SK-N-SH treated with all-trans-retinoic acid at 6 μM for 48 hours (cell line): ENCODE results near the gene FAM161B.
A peak's percentile ranks its signal among the peaks of the same experiment; 100 is the strongest.

Source experiments
- ATAC-seq: fragments of 200-7000 bp; cut with Tn5 transposase; 3 replicates; pipeline ENCODE4 v1.9.1; 2020; ENCODE audit warnings: mild to moderate bottlenecking, moderate library complexity
- ARNTL ChIP-seq: fragments of 450-650 bp; formaldehyde crosslinking; IDR thresholded peaks from 2 replicates; pipeline ENCODE4 v1.5.0; 2020; ENCODE audit warnings: low read depth, mild to moderate bottlenecking, moderate library complexity, borderline replicate concordance
- CREB5 ChIP-seq: fragments of 250-450 bp; sonication (Bioruptor Pico); IDR thresholded peaks from 2 replicates; pipeline ENCODE4 v1.5.1; 2020; ENCODE audit warnings: low read depth, mild to moderate bottlenecking, moderate library complexity
- CSRNP3 ChIP-seq: fragments of 250-450 bp; sonication (Bioruptor Pico); IDR thresholded peaks from 2 replicates; pipeline ENCODE4 v1.5.1; 2021; ENCODE audit warnings: mild to moderate bottlenecking, moderate library complexity
- ISL1 ChIP-seq: fragments of 250-450 bp; sonication (Bioruptor Pico); IDR thresholded peaks from 2 replicates; pipeline ENCODE4 v2.1.2; 2022; ENCODE audit warnings: mild to moderate bottlenecking, moderate library complexity
- OSR1 ChIP-seq: fragments of 250-450 bp; sonication (Bioruptor Pico); IDR thresholded peaks from 2 replicates; pipeline ENCODE4 v1.8.0; 2022; ENCODE audit warnings: moderate library complexity, mild to moderate bottlenecking, inconsistent platforms
- PATZ1 ChIP-seq: fragments of 250-450 bp; sonication (Bioruptor Pico); IDR thresholded peaks from 2 replicates; pipeline ENCODE4 v1.8.0; 2020; ENCODE audit warnings: mild to moderate bottlenecking, moderate library complexity, borderline replicate concordance
- RARB ChIP-seq: fragments of 250-450 bp; sonication (Bioruptor Pico); IDR thresholded peaks from 2 replicates; pipeline ENCODE4 v1.8.0; 2021; ENCODE audit warnings: mild to moderate bottlenecking, moderate library complexity
- SNAI2 ChIP-seq: fragments of 250-450 bp; sonication (Bioruptor Pico); IDR thresholded peaks from 2 replicates; pipeline ENCODE4 v1.5.0; 2020; ENCODE audit warnings: mild to moderate bottlenecking, moderate library complexity
- TCF4 ChIP-seq: fragments of 250-450 bp; sonication (Bioruptor Pico); IDR thresholded peaks from 2 replicates; pipeline ENCODE4 v1.8.0; 2021; ENCODE audit warnings: mild to moderate bottlenecking, moderate library complexity, borderline replicate concordance
- TOX ChIP-seq: fragments of 250-450 bp; sonication (Bioruptor Pico); IDR thresholded peaks from 2 replicates; pipeline ENCODE4 v1.8.0; 2021; ENCODE audit warnings: mild to moderate bottlenecking, moderate library complexity, borderline replicate concordance
- TSHZ2 ChIP-seq: fragments of 250-450 bp; sonication (Bioruptor Pico); IDR thresholded peaks from 2 replicates; pipeline ENCODE4 v1.5.0; 2020; ENCODE audit warnings: mild to moderate bottlenecking, moderate library complexity
- ZFP3 ChIP-seq: fragments of 250-450 bp; sonication (Bioruptor Pico); IDR thresholded peaks from 2 replicates; pipeline ENCODE4 v1.5.0; 2020; ENCODE audit warnings: mild to moderate bottlenecking, moderate library complexity
- ZFP30 ChIP-seq: fragments of 450-650 bp; formaldehyde crosslinking; IDR thresholded peaks from 2 replicates; pipeline ENCODE4 v1.5.0; 2022; ENCODE audit warnings: mild to moderate bottlenecking, moderate library complexity
- ZNF70 ChIP-seq: fragments of 450-650 bp; formaldehyde crosslinking; IDR thresholded peaks from 2 replicates; pipeline ENCODE4 v1.5.0; 2020; ENCODE audit warnings: mild to moderate bottlenecking, moderate library complexity
- ZNF8 ChIP-seq: fragments of 450-650 bp; formaldehyde crosslinking; IDR thresholded peaks from 2 replicates; pipeline ENCODE4 v1.5.0; 2020; ENCODE audit warnings: mild to moderate bottlenecking, moderate library complexity

FAM161B gene

GRCh38 chr14:73887694-73888459 lies 62.0 kb downstream of the FAM161B start (continued):
- TF ChIP-seq CREB5 (CRISPR knock-in tag) (no peak), SNAI2 (CRISPR knock-in tag) (no peak), ZNF70 (CRISPR knock-in tag) (no peak), OSR1 (no peak)

- ATAC-seq, result no peak
- no peak for TF ChIP-seq RARB (CRISPR knock-in tag)
- TF ChIP-seq ZNF8 (CRISPR knock-in tag), result no peak
- no peak for TF ChIP-seq ARNTL (CRISPR knock-in tag)
- no peak for TF ChIP-seq ISL1 (CRISPR knock-in tag)
- no peak for TF ChIP-seq PATZ1
Observed at GRCh38 chr14:73887318-73887616, 62.6 kb downstream of the FAM161B start.

- peak; percentile 99 for ATAC-seq
- TF ChIP-seq TOX (no peak), ZFP3 (CRISPR knock-in tag) (peak; percentile 70), PATZ1 (peak; percentile 86; the same call in 1 of the 2 replicates), ZNF70 (CRISPR knock-in tag) (no peak), CSRNP3 (CRISPR knock-in tag) (no peak)
- TF ChIP-seq, all 23 proteins: peak for 2
Observed at GRCh38 chr14:73886449-73887317, 63.2 kb downstream of the FAM161B start, which contains the start of gene ZNF410. TSS of gene ZNF410 (plus strand) at chr14:73886859. CDS start at chr14:73892176, 5,317 bp downstream.

GRCh38 chr14:73884438-73885190 lies 65.3 kb downstream of the FAM161B start:
- TF ChIP-seq CREB5 (CRISPR knock-in tag), result no peak
- TF ChIP-seq TOX, result no peak
- TF ChIP-seq TSHZ2 (CRISPR knock-in tag), result no peak
- TF ChIP-seq ZFP30 (CRISPR knock-in tag), result no peak
- TF ChIP-seq TCF4, result no peak
- no peak for TF ChIP-seq RARB (CRISPR knock-in tag)
- no peak for ATAC-seq
